T-helper 9 cell (primary cell): ENCODE data around the gene TRABD2B.

ENCODE experiments used
- DNase-seq: peaks from one replicate; pipeline ENCODE4 v3.0.0-alpha.2; 2020

The TRABD2B gene

DNA sequence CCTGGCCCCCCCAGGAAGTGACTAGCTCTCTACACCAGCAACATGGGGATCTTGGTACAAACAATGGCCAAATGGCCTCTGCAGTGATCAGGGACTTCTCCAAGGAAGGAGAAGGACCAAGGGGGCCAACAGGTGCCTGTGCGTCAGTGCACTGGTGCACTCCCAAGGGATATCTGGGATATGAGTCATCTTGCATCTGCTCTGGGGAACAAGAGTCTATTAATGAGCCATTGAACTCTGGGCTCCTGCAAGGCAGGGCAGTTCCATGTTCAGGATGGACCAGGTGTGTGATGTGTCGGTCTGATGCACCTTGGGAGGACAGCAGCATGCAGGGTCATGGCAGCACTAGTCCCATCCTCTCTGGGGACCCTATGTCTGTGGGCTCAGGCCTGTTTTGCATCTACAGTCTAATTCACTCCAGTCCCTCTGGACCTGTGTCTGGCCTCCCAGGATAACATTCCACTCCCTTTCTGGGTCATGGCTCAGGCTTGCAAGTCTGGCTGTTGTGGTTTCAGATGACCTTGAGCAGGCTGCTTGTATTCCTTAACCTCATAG is 125.3 kb downstream of the TRABD2B start:
- no peak for DNase-seq

DNA sequence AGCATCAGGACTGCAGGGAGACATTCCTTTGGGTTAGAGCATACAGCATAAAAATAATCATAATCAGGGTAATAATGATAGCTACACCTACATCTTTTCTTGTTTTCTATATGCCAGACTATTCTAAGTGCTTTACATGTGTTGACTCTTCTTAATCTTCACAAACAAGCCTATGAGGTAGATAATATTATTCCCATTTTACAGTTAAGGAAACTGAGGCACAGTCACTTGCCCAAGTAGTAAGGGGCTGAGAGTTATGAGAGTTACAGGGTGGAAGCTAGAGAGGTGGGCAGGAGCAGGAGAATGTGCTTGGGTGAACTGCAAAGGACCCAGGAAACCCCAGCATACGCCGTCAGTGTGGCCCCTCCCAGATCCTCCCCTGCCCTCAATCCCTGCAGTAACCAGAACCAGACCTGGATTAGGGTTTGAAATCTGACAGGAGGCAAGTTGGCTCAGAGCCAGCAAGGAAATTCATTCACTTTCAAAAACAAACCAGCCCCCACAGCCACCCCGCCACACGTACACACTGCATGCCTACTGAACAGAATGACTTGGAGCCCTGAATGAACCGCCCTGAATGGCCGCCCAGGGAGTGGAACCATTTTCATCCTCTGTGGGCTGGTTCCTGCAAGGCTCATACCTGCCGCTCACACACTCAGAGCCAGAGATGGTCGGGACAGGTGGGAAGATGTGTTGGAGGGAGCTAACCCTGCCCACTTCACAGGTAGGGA is 126.1 kb downstream of the TRABD2B start:
- no peak for DNase-seq

DNA sequence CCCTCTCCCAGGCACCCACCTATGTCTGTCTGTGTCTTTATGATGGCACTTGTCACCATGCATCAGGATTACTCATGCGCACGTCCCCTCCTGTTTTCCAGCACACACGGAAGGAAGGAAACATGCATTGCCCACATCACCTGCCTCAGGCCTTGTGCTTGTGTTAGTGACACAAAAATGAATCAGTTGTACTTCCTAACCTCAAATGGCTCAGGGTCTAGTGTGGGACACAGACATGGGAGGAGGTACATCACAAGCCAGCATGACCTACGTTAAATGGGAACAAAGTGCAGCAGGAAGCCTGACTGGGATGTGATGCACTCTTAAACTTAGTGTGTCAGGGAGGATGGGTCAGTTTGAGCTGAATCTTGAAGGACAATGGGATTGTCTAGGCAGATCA is 126.7 kb downstream of the TRABD2B start:
- no peak for DNase-seq

DNA sequence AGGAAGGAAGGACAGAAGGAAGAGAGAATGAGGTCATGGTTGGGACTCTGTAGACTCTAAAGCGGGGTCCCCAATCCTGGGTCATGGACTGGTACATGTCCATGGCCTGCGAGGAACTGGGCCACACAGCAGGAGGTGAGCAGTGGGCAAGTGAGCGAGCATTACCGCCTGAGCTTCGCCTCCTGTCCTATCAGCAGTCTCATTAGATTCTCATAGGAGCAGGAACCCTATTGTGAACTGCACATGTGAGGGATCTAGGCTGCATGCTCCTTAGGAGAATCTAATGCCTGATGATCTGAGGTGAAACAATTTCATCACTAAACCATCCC is 128.9 kb downstream of the TRABD2B start:
- no peak for DNase-seq

DNA sequence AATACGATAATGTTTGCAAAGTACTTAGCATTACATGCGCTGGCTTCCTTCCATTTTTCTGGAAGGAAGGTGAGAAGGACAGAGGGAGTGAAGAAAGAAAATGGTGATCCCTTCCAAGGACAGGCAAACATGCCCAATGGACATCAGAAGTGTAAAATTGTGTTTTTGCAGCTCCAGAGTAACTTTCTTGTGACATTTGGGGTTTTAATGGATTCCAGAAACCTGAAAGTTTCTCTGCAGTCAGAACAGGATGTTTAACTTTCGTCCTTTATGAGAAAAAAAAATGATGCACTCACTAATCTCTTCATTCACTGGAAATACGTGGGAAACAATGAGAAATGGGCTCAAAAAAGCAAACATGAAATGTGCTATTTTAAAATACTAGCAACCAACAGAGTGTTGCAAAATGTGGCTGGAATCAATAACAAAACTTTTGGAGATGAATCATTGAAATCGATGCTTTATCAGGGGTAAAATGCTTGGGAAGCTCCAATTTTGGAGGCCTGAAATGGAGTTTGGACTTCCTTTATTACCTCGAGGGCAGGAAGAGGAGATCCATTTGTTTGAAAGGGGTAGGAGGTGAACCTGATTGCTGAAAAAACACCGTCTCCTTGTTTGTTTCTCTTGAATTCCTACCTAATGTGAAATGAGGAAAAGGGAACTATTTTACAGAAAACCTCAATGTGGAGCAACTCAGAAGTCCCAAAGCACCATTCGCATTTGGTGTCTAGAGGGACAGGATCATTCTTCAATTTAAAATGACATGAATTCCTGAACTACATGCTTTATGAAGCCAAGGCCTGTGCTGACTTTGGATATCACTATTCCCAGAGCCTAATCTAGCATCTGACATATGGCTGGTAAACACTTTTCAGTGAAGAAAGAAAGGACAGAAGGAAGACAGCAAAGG is 129.5 kb downstream of the TRABD2B start:
- no peak for DNase-seq

DNA sequence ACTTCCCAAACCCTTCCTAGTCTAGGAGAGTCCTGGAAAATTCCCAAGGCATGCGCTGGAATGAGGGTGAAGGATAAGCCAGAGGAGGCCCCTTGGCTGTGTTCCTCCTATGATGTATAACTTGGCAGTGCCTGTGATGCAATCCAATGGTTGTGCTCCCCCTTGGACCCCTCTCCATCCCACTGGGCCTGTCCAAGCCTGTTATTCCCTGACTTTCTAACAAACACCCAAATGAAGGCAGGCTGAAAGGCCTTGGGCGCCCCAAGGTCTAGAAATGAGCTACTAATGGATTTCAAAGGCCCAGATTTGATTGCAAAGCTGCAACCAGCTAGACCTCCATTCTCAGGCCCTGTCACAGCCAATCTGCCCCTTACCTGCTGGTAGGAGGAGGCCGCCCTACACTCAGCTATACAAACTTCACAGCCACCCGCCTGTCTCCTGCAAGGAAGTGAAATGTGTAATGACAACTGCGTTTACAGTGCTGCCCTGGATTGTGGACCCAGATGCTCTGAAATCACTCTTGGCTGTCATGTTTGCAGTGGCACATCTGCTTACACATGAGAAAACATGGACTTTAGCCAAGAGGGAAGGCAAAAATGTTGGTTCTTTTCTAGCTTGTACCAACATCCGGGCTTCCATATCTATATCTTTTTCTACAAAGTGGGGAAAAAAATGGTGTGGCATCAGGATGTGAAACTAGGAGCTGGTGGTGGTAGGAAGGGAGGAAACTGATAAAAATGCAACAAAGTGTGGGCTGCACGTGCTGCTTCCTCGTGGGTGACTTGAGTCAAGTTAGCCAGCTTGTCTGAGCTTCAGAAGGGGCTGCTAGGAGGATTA is 130.4 kb downstream of the TRABD2B start:
- DNase-seq = no peak

DNA sequence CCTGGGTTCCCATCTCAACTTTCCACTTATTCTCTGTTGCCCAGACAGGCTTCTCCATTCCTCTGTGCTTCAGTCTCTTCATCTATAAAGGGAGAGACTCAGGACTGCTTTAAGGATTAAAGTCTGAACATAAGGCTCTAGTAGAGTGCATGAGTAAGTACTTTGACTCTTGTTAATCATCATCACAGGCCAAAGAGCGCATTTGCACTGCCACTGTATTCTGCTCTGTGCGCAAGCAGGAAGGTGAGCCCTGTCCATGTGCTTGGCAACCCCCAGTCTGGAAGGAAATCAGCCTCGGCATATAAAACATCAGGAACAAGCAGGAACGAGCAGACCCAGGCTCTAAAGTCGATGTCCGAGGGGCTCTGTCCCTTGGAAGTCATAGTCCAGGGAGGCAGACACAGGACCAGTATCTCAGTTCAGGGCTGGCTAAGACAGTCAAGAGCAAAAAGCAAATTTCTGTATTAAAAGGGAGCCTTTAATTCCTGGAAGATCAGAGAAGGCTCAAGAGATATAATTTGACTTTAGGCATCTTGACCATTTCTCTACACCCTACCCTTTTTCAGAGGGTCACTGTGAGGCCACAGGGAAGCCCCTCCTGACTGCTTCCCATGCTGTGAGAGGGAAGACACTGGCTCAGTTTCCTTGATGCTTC is 131.2 kb downstream of the TRABD2B start:
- DNase-seq = no peak

DNA sequence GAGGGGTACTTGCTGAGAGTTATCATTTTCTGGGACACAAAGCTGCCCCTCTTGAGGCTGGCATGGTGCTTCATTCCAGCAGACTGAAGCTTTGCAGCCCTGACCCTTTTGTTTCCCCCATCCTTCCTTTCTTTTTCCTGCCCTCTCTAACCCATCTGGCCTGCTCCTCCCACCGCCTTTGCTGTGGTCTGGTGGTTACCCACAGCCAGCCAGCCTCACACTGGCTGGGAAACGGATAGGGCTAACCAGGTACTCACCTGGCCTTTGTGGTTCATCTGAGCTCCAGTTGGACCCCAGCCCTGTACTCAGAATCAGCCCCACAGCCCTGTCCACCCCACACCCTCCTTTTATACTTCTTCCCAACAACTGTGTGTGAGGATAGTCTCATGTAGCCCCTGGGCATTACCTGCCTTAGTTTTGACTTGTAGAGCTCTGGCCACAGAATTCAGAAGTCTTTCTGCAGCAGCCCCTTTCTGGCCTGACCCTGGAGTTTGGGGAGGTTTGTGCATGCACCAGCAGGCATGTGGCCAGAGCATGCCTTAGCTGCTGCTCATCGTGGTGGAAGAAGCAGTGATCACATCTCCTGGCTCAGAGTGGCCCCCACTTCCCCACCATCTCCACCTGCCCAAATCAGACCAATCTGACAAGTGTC is 138.0 kb downstream of the TRABD2B start:
- no peak for DNase-seq

DNA sequence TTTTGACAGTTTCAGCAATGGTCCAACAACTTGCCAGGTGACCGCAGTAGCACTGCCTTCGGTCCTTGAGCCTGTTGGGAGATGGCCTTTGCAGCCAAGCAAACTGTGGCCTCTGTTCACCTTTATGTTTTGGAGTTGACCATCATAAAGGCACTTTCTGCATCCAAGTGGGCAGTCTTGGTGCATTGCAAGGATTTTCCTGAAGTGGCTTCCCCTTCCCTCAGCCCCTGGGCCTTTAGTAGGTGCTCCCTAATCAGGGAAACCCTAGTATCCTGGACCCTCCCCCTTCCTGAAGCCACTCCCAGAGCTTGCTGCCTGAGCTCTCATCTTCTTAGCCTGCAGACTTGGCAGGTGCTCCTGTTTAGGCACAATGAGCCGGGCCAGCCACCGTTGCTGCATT is 140.2 kb downstream of the TRABD2B start:
- DNase-seq = no peak

DNA sequence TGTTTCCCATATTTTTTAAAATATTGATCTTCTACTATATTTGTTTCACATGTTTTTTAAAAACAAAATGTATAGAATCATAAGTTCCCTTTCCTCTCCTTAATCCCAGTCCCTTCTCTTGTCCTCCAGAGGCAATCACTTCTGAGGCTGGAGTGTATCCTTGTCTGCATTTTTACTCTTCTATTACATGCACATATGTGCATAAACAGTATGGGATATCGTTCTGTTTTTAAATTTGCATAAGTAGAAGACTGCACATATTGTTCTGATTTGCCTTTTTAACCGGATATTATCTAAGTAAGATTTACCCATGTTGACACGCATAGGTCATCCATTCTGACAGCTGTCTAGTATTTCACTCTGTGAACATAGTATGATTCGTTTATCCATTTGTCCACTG is 142.0 kb downstream of the TRABD2B start:
- no peak for DNase-seq

DNA sequence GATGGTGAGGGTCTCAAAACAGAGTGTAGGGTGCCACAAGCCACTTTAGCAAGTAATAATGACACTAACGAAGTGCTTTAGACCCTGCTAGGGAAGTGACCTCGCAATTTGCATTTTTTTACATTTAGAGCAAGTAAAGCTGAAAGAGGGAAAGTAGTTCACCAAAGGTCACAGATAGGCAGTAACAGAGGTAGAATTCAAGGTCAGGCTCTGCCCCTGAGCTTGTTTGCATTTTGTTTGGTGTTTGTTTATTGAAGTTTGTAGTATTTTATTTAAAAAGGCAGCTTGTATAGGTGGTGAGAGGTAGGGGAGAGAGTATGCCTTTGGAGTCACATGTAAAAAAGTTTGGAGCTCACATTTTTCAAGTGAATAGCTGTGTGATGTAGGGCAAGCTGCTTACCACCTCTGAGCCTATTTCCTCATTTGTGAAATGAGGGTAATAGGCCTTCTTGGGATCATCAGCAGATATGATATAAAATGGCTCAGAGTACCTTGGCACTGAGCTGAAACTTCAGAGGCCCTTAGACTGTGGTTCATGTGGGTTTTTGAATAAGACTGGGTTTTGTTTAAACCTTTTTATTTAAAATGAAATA is 142.5 kb downstream of the TRABD2B start:
- DNase-seq = no peak

DNA sequence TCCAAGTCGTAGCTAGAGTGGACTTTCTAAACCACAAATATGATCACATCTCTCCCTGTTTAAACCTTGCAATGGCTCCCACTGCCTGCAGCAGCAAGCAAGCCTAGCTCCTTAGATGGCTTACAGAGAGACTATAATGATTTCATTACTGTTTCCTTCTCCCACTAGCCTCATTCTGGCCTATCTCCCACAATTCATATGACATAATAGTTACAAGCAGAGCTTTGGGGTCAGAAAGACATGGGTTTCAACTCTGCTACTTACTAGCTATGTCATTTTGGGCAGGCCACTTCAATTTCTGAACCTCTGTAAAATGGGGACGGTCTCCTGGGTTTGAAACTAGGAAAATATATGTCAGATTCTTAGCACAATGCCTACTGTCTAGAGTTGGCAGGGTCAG is 143.3 kb downstream of the TRABD2B start:
- DNase-seq = no peak

DNA sequence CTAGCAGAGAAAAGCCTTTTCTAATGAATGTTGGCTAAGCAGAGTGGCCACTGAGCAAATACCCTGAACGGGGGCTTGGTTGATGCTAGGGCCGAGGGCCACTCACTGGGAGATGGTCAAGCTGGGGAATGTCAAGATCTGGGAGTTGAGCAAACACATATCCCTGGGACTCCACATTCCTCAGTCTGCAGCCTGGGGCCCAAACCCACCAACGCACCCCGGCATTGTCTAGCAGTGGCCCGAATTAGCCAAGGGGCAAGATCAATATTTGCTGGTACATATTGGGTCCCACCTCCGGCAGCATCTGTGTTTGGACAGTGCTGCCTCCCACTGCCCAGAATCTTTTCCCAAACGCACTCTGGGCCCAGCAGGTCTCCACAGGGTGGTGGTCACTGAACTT is 144.1 kb downstream of the TRABD2B start:
- DNase-seq = no peak

DNA sequence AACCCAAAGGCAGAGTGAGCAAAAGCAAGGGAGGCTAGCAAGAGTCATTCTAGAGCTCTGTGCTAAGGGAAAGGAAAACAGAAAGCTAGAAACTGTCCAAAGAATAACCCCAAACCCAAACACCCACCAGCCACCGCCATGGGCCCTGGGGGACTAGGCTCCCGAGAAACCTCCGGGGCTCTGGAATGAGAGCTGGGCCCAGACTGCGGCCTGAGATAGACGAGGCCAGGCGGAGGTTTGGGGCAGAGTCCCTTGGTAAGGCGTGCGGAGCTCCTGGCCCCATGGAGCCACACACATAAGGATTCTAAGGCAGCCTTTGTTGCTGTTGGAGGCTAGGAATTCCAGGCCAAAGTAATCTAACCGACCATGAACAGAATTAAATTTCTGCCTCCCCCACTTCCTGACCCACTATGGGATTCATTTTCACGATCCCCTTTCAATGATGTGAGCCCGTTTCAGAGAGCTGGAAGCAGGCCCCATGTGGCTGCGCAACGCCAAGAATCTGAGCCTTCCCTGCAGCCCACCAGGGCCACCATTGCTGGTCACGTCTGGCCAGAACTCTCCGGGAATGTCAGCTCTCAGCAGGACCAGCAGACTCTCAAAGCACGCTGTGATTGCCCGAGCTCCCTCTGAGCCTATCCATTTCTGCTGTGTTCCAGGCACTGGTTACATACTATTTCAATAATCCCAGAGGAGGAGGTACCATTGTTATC is 145.0 kb downstream of the TRABD2B start:
- no peak for DNase-seq

DNA sequence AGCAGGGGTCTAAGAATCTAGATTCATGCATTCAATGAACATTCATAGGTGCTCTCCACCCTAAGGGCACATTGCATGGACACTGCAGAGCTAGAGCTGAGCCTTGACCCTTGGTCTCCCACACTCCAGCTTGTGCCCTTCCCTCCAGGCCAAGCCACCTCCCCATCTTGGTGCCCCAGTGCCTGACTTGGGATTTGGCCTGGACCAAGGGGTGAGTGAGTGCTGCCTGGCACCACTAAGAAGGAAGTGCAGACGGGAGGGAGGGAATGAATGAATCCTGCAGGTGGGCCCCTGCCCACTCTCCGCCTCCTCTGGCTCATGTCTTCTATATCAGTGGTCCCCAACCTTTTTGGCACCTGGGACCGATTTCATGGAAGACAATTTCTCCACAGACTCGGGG is 146.7 kb downstream of the TRABD2B start:
- no peak for DNase-seq

DNA sequence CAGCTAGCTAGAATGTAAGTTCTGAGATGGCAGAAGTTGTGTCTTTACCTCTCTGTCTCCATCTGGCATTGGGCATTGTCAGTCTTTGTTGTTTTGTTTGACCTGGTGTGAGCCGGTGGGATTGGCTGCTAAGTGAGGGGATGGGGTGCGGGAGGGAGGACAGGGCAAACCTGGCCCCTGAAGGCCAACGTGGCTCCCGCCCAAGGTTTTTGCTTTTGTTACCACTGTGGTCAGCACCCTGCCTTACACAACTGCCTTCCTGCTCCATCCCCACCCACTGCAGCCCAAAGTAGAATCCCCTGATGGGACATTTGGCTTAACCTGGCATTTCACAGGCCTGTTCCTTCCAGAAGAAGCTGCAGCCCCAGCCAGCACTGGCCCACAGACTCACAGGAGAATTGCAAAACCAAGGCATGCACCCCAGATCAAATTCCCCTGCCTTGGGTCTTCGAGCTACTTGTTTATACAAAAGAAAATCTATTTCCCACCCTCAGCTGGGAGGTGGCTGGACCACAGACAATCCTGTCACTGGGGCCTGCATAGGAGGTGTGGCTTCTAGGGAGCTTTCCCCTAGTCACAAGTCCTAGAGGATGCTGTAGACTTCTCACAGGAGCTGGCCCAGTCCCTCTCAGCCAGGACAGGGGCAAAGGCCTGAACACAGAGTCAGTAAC is 147.5 kb downstream of the TRABD2B start:
- DNase-seq = no peak

DNA sequence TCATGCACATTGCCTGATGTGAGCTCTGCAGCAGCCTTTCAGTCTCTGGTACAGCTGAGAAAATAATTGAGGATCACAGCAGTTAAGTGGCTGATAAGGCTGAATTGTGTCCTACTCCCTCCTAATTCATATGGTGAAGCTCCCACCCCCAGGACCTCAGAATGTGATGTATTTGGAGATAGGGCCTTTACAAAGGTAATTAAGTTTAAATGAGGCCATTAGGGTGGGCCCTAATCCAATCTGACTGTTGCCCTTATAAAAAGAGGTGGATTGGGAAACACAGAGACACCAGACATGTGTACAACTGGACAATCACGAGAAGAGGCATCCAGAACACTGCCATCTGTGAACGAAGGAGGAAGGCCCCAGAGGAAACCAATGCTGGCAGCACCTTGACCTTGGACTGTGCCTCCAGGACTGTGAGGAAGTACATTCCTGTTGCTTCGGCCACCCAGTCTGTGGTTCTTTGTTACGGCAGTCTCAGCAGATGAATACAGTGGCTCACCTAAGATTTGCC is 148.1 kb downstream of the TRABD2B start:
- no peak for DNase-seq

DNA sequence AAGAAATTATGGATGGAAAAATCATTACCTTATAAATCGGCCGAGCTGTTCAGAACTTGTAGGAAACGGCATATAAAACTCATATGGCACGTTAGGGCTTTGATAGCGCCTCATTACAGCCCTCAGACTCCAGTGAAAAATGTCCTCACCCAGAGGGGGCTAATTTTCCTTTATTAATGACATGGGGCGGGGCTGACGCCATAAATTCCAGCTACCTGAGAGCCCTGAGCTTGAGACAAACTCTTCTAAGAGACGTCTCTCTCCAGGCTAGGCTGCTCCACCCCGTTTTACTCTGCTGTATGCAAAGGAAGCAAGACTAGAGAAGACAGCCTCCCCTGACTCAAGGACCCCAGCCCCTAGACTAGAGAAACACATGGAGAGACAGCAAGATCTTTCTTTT is 149.4 kb downstream of the TRABD2B start:
- no peak for DNase-seq

DNA sequence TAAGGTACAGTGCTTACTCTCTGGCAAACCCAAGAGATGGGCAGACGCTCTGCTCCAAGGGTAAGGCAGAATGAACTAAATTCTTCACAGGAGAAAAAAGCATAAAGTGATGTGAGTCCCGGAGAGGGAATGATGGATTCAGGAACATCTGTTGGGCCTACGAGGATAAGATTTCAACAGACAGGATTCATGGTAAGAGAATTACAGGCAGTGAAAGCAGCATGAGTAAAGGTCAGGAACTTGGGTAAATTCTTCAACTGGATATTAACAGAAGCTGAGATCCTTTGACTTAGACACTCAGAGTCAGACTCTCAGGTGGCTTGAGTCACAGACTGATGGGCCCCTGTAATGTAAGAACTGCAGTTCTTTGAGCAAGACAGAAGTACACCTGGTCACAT is 152.6 kb downstream of the TRABD2B start:
- DNase-seq = no peak
